ENCODE results near the gene GPR158.
A peak's percentile ranks its signal among the peaks of the same experiment; 100 is the strongest.

The GPR158 gene

GRCh38 chr10:25457552-25457951 is 282.8 kb downstream of the GPR158 start:
- TF ChIP-seq GATA2 (IDR thresholded peaks at IDR 0.05; ENCODE audit: low read depth, low read length) (no peak), GATA3 (IDR thresholded peaks at IDR 0.05; ENCODE audit: low read depth, low read length) (no peak)

GRCh38 chr10:25465582-25466372 is 291.0 kb downstream of the GPR158 start:
- TF ChIP-seq GATA2 (IDR thresholded peaks at IDR 0.05; ENCODE audit: low read depth, low read length) (no peak), GATA3 (IDR thresholded peaks at IDR 0.05; ENCODE audit: low read depth, low read length) (no peak)

- TF ChIP-seq GATA3 (IDR thresholded peaks at IDR 0.05; ENCODE audit: low read depth, low read length) (no peak), GATA2 (IDR thresholded peaks at IDR 0.05; ENCODE audit: low read depth, low read length) (no peak)
Observed at GRCh38 chr10:25467881-25468280, 293.1 kb downstream of the GPR158 start.

- TF ChIP-seq GATA3 (IDR thresholded peaks at IDR 0.05; ENCODE audit: low read depth, low read length), result no peak
Observed at GRCh38 chr10:25481467-25481866, 306.7 kb downstream of the GPR158 start.

- TF ChIP-seq GATA2 (IDR thresholded peaks at IDR 0.05; ENCODE audit: low read depth, low read length) (no peak), GATA3 (IDR thresholded peaks at IDR 0.05; ENCODE audit: low read depth, low read length) (no peak)
Observed at GRCh38 chr10:25483999-25484398, 309.2 kb downstream of the GPR158 start.

- TF ChIP-seq GATA2 (IDR thresholded peaks at IDR 0.05; ENCODE audit: low read depth, low read length) (no peak), GATA3 (IDR thresholded peaks at IDR 0.05; ENCODE audit: low read depth, low read length) (no peak)
Observed at GRCh38 chr10:25487266-25487665, 312.5 kb downstream of the GPR158 start.

- TF ChIP-seq GATA3 (IDR thresholded peaks at IDR 0.05; ENCODE audit: low read depth, low read length) (no peak), GATA2 (IDR thresholded peaks at IDR 0.05; ENCODE audit: low read depth, low read length) (no peak)
Observed at GRCh38 chr10:25492040-25492439, 317.2 kb downstream of the GPR158 start.

- TF ChIP-seq GATA2 (IDR thresholded peaks at IDR 0.05; ENCODE audit: low read depth, low read length) (no peak), GATA3 (IDR thresholded peaks at IDR 0.05; ENCODE audit: low read depth, low read length) (no peak)
Observed at GRCh38 chr10:25492680-25493079, 317.9 kb downstream of the GPR158 start.

- TF ChIP-seq GATA2 (IDR thresholded peaks at IDR 0.05; ENCODE audit: low read depth, low read length), result peak; percentile 56; the same call in 1 of the 2 replicates
- peak; percentile 29; the same call in 1 of the 2 replicates for TF ChIP-seq GATA3 (IDR thresholded peaks at IDR 0.05; ENCODE audit: low read depth, low read length)
Observed at GRCh38 chr10:25493122-25493893, 318.5 kb downstream of the GPR158 start.

- TF ChIP-seq GATA3 (IDR thresholded peaks at IDR 0.05; ENCODE audit: low read depth, low read length) (no peak), GATA2 (IDR thresholded peaks at IDR 0.05; ENCODE audit: low read depth, low read length) (no peak)
Observed at GRCh38 chr10:25497246-25497645, 322.4 kb downstream of the GPR158 start.

GRCh38 chr10:25498645-25499044 is 323.8 kb downstream of the GPR158 start:
- TF ChIP-seq GATA3 (IDR thresholded peaks at IDR 0.05; ENCODE audit: low read depth, low read length) (no peak), GATA2 (IDR thresholded peaks at IDR 0.05; ENCODE audit: low read depth, low read length) (no peak)

GRCh38 chr10:25501912-25502311 is 327.1 kb downstream of the GPR158 start:
- no peak for TF ChIP-seq GATA3 (IDR thresholded peaks at IDR 0.05; ENCODE audit: low read depth, low read length)
- no peak for TF ChIP-seq GATA2 (IDR thresholded peaks at IDR 0.05; ENCODE audit: low read depth, low read length)

GRCh38 chr10:25502453-25502852 is 327.7 kb downstream of the GPR158 start:
- no peak for TF ChIP-seq GATA2 (IDR thresholded peaks at IDR 0.05; ENCODE audit: low read depth, low read length)
- no peak for TF ChIP-seq GATA3 (IDR thresholded peaks at IDR 0.05; ENCODE audit: low read depth, low read length)

- no peak for TF ChIP-seq GATA2 (IDR thresholded peaks at IDR 0.05; ENCODE audit: low read depth, low read length)
Observed at GRCh38 chr10:25504306-25504705, 329.5 kb downstream of the GPR158 start.

GRCh38 chr10:25504838-25505237 is 330.0 kb downstream of the GPR158 start:
- no peak for TF ChIP-seq GATA2 (IDR thresholded peaks at IDR 0.05; ENCODE audit: low read depth, low read length)
- no peak for TF ChIP-seq GATA3 (IDR thresholded peaks at IDR 0.05; ENCODE audit: low read depth, low read length)
